ENCODE data around the gene POLR2C.
"Not testable (repeated sequence)": the region's sequence is repeated elsewhere in the genome, so short reads cannot be mapped to it uniquely, and the experiment has no call there.

The POLR2C gene

DNA sequence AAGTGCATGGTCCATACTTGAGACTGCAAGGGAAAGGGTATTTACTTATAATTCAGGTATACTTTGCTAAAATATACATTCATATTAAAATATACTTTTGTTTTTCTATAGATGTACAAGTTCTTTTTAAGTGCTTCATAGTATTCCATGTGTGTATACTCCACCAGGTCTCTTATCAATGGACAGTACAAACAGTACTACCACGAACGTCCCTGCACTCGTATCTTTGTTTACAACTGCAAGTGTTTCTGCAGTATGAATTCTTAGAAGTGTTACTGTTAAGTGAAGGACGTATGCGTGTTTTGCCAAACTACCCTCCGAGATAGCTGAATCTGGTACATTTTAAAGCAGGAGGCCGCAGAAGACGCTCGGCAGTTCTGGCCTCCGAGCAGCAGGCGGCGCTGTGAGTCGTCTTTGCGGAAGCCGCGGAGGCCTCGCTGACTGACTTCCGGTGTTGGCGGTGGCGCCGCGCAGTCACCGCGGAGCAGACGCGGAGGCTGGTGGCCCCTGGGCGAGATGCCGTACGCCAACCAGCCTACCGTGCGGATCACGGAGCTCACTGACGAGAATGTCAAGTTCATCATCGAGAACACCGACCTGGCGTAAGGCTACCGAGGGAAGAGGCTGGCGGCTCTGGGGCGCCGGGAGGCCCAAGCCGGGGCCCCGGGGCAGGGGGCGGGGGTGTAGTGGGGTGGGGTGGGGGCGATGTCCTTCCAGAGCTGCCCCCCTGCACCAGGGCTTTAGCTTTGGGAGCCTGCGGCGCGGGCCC is at the start of gene POLR2C:
TSS of gene POLR2C (plus strand) at position 471 of the 769 bp plus-strand sequence. CDS start at position 517, 46 bp downstream.
- DNase-seq (ENCODE audit: low spot score), result peak; percentile 94

DNA sequence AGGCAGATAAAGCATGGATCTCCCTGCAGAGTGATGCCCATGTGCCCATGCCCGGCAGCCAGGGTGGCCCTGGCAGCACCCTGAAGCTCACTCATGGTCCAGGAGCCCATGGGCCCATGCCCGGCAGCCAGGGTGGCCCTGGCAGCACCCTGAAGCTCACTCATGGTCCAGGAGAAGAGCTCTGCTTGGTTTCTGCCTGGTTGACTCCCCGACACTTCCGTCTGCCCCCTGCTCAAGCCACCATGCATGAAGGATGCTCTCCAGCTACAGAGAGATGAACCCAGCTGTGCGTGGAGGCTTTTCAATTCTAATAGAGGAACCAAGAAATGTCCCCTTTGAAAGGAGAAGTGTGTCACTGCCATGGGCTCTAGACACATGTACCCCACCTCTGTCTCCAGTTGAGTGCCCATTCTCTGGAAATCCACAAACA is 49.2 kb upstream of the POLR2C start:
- DNase-seq (ENCODE audit: low spot score), result no peak

DNA sequence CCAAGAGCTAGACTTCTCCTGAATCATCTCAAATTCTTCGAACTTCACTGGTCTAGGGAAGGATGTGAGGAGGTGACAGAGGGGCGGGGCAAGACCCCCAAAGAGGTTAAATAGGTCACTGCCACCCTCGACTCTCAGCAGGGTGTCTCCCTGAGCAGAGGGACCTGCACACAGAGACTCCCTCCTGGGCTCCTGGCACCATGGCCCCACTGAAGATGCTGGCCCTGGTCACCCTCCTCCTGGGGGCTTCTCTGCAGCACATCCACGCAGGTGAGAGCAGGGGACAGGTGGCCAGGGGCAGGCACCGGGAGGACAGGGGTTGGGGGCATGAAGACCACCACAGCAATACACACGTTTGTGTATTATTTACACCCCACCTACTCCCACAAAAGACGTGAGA is 48.7 kb upstream of the POLR2C start:
- DNase-seq (ENCODE audit: low spot score), result no peak

DNA sequence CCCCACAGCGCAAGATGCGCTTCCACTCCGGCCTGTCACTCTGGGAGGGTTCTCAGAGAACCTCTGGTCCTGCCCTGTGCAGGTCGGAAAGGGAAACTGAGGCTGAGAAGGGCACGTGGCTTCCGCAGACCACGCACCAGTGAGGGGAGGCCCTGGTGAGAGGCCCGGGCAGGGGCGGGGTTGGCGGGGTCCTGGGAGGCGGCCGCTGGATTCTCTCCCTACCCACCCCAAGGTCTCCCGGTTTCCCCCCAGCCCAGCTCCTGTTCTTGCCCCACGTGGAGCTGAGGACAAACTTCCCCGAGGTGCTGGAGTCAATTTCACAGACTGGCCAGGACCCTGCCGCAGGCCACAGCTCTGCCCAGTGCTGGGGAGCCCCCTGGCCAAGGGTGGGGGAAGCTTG is 46.4 kb upstream of the POLR2C start:
- no peak for DNase-seq (ENCODE audit: low spot score)

DNA sequence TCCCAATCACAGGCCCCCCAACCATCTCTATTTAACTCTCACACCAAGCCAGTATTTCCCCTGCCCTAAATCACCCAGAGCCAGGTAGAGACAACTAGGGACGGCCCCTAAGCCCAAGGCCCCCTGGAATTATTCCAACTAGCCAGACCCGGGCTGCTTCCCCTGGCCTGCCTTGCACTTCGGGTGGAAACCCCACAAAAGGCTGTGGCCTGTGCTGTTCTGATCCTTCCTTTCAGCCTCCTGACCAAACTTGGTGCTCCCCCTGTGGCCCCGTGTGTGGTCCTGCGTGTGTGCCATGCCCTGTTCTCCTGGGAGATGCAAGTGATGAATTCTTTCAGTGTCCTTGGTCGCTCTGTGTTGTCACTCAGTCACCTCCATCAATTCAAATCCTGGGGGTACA is 43.0 kb upstream of the POLR2C start:
- no peak for DNase-seq (ENCODE audit: low spot score)

DNA sequence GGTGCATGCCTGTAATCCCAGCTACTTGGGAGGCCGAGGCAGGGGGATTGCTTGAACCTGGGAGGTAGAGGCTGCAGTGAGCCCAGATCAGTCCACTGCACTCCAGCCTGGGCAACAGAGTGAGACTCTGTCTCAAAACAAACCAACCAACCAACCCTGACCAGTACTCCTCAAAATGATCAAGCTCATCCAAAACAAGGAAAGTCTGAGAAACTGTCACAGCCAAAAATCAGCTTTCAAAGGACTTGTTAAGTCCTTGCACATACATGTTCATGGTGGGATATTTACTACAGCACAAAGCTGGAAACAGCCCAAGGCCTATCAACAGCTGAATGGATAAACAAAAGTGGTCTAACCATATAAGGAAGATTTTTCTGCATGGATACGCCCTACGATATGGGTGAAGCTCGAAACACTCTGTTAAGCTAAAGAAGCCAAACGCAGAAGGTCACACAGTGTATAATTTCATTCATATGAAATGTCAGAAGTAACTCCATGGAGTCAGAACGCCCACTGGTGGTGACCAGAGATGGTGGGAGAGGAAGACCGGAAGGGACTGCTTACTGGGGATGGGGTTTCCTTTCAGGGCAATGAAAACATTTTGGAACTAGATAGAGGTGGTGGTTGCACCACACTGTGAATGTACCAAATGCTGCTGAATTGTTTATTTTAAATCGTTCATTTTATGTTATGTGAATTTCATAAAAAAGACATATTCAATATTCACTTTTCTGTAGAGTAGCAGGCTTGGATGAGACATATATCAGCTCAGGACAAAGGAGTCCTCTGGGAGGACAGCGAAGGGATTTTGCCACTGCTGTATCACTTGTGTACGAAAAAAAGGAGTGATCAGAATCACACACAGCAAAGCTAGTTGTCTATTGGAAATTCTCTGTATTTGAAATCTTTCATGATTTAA is 40.2 kb upstream of the POLR2C start:
- DNase-seq (ENCODE audit: low spot score), result no peak

DNA sequence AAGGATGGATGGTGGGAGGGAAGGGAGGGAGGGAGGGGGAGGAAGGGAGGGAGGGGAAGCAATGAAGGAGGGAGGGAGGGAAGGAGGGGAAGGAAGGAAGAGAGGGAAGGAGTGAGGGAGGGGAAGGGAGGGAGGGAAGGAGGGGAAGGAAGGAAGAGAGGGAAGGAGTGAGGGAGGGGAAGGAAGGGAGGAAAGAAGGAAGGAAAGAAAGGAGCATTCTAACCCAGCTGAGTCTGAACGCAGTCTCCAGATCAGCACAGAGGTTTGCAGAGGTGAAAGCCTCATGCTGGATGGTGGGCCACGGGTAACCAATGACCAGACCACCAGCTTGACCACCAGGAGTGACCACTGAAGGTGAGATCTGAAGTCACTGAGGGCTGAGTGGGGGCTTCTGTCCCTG is 39.3 kb upstream of the POLR2C start:
- no peak for DNase-seq (ENCODE audit: low spot score)

DNA sequence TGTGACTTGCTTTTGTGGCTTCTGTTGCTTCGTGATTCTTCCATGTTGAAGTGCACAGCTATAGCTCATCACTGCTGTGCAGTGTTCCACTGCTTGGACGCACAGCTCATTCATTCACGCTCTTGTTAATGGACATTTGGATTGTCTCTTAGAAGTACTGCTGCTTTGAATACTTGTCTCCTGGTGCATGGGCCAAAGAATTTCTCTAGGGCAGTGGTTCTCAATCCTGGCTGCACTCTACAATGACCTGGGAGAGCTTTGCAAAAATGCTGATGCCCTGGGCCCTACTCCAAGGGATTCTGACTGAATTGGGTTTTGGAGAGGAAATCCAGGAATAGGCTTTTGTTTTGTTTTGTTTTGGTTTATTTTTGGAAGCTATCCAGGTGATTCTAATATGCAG is 37.9 kb upstream of the POLR2C start:
- no peak for DNase-seq (ENCODE audit: low spot score)

DNA sequence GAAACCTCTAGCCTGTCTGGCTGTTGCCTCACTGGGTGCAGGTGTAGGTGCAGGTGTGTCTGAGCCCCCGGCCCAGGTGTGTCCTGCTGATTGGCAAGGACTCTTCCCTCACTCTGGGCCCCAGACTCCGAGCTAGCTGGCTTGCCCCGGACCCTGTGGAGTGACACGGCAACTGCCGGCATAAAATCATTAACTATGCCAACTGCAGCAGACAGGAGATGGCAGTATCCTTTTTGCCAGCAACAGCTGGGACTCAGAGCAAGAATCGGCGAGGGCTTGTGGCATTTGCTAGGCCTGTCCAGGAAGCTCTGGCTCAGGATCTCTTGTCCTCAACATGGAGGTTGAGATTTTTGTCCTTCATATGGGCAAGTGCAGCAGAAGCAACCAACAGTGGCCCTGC is 36.1 kb upstream of the POLR2C start:
- no peak for DNase-seq (ENCODE audit: low spot score)

DNA sequence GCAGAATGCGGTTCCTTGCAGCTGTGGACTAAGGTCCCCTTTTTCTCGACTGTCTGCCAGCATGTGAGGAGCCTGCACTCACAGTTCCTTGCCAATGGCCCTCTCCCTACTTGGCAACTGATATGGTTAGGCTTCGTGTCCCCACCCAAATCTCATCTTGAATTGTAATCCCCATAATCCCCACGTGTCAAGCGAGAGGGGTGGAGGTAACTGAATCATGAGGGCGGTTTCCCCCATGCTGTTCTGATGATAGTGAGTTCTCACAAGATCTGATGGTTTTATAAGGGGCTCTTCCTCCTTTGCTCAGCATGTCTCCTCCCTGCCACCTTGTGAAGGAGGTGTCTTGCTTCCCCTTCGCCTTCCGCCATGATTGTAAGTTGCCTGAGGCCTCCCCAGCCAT is 35.2 kb upstream of the POLR2C start:
- no peak for DNase-seq (ENCODE audit: low spot score)

DNA sequence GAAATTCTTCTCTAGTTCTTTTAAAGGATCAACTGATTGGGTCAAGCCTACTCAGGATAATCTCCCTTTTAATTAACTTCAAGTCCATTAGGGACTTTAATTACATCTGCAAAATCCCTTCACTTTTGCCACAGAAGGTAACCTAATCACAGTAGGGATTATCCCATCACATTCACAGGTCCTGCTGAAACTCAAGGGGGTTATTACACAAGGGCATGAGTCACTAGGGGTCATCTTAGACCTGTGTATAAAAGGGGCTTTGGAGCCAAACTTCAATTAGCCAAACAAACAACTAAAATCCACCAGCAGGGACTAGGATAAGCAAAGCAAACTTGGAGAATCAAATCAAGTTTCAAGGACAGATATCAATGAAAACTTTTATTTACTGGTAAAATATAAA is 34.7 kb upstream of the POLR2C start:
- DNase-seq (ENCODE audit: low spot score), result no peak

DNA sequence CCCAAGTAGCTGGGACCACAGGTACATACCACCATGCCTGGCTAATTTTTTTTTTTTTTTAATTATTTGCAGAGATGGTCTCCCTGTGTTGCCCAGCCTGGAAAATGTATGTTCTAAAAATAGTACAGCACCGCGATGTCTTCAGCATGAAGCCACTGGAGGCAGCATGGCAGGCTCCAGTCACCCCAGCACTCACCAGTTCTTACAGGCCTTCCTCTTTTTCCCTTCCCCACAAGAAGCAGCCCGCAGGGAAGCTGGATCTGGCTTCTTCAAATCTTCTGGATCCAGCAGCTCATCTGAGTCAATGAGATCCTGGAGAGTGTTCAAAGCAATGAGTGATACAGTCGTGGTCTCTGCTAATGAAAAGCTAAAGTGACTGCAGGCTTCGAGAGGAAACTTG is 31.5 kb upstream of the POLR2C start:
- DNase-seq (ENCODE audit: low spot score), result no peak

DNA sequence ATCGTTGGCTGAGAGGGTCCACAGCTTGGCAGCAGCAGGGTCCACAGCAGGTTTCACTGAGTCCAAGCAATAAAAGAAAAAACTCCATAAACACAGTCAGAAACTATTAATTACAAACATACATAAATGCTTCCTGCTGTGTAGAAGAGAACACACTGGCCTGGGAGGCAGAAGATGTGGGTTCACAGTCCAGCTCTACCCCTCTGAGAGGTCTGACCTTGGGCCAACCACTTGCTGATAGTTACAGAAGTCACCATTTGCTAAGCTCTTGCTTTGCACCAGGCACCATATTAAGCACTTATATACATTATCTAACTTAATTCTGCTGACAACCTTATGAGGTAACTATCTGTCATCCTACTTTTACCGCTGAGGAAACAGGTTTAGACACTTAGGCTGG is 30.0 kb upstream of the POLR2C start:
- no peak for DNase-seq (ENCODE audit: low spot score)

DNA sequence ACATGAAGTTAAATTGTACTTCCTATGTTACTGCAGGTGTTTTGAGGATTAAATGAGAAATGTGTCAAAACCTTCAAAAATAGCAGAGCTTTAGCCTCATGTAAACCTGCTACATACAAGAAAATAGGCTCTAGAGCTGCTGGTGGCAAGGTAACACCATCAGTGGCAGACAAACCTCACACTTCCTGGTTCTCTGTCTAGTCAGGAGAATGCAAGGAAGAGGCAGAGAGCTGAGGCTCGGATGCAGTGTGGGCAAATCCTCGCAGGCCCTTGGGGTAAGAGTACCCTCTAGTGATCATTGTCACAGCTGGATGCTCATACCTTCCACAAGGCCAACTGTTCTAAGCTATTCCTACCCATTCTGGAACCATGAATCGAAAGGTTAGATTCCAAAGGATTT is 29.5 kb upstream of the POLR2C start:
- DNase-seq (ENCODE audit: low spot score), result no peak

DNA sequence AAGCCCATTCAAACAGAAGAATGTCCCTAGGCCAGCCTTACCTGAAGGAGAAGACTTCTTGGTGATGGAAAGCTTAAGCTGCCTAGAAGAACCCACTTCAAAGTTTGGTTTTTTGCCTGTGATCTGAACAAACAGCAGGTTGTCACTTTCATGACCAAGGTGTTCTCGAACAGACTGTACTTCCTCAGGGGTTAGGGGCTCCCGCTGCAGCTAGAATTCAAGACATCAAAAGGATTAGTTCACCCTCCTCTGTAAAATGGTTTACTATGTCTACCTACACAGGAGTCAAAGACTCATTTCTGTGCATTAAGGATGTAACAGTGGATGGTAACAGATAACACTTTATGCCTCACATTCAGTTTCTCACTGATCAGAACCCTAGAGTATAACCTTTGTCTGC is 28.5 kb upstream of the POLR2C start:
- DNase-seq (ENCODE audit: low spot score), result no peak

DNA sequence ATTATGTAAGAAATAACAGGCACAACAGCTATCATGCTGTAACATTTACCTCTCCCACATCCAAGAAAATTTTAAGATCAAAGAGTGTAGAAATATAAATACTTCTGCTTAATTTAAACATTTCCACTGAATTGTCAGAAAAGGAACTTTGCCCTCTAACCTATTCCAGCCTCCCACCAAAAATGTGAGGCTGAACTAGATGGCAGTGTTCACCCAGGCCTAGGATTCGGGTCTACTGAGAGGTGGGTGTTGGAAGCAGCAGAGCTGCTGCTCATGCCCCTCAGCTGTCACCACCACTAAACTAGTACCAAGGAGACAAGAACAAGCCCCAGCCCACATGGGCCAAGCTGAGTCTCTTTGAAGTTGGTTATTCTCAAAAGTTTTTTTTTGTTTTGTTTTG is 26.6 kb upstream of the POLR2C start:
- DNase-seq (ENCODE audit: low spot score), result no peak

DNA sequence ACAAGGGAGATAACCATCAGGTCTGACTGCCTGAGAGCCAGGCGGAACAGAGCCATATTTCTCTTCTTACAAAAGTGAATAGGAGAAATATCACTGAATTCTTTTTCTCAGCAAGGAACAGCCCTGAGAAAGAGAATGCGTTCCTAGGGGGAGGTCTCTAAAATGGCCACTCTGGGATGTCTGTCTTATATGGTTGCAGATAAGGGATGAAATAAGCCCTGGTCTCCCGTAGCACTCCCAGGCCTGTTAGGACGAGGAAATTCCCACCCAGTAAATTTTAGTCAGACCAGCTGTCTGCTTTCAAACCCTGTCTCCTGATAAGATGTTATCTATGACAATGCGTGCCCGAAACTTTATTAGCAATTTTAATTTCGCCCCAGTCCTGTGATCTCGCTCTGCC is 22.5 kb upstream of the POLR2C start:
- not testable (repeated sequence) for DNase-seq (ENCODE audit: low spot score)

DNA sequence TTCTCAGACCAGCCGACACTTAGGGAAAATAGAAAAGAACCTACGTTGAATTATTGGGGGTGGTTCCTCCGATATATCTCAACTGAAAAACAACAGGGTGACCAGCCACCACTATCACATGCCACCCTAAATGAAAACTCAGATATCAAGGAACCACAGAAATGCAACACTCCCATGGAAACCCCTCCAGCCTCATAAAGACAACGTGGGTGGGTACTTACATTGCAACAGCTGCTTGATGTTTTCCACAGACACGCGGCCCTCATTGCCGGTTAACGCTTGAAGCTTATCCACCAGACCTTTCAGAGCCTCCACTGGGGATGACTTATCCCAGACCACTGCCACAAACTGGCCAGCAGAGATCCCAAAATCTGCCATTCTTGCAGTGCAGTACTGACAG is 21.9 kb upstream of the POLR2C start:
- not testable (repeated sequence) for DNase-seq (ENCODE audit: low spot score)

DNA sequence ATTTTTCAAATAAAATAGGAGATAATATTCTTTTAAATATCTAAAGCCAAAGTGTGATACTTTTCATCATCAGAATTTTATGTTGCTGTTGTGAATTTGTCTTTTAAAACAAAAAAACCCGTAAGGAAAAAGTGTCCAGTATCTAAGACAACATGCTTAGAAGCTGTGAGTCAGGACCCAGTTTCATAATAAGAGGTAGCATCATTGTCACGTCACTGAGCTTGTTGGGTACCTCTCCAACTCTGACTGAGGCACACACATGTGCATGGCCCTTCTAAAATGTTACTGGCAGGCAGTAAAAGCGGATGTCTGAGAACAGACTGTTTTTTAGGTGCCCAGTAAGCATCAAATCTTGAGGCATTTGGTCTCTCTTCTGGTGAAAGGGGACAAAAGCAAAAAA is 17.8 kb upstream of the POLR2C start:
- DNase-seq (ENCODE audit: low spot score), result no peak

DNA sequence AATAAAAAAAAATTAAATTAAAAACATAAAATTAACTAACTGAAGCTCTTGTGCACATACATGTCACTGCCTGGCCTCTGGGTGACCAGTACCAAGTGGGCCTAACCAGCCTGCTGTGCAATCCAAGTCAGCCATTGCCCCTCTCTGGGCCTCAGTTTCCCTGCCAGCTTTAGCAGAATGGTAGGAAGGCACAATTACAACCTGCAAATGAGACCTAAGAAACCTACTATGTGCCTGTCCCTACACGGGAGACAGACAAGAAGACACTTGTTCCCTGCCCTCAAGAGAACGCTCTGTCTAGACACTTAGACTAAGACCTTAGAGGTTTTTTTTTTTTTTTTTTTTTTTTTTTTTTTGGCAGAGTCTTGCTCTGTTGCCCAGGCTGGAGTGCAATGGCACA is 17.0 kb upstream of the POLR2C start:
- DNase-seq (ENCODE audit: low spot score), result no peak

DNA sequence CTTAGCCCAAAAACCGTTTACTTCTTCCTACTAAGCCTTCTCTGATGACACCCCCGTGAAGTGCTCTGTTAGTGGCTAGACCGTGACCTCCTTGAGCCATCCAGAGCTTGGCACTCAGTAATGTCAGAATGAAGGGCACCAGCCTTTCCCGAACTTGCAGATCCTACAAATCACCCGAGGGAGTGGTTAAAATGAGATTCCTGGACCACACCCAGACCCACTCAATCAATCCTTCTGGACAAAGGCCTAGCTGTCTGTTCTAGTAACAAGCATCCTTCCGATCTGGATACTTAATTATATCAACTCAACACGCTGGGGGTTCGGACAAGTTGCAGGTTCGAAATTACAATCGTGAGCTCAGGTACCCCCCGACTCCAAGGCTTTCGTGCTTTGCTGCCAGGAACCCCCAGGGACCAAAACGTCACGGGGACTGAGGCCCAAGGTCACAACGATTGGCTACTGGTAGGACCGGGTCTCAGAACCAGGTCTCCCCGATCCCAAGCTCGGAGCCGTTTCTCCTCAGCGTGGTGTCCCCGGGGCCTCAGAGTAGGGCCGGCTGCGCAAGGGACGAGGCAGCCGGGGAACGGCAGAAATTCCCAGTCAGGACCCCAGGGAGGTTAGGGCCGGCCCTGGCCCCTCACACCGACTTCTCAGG is 15.8 kb upstream of the POLR2C start:
- DNase-seq (ENCODE audit: low spot score), result no peak

DNA sequence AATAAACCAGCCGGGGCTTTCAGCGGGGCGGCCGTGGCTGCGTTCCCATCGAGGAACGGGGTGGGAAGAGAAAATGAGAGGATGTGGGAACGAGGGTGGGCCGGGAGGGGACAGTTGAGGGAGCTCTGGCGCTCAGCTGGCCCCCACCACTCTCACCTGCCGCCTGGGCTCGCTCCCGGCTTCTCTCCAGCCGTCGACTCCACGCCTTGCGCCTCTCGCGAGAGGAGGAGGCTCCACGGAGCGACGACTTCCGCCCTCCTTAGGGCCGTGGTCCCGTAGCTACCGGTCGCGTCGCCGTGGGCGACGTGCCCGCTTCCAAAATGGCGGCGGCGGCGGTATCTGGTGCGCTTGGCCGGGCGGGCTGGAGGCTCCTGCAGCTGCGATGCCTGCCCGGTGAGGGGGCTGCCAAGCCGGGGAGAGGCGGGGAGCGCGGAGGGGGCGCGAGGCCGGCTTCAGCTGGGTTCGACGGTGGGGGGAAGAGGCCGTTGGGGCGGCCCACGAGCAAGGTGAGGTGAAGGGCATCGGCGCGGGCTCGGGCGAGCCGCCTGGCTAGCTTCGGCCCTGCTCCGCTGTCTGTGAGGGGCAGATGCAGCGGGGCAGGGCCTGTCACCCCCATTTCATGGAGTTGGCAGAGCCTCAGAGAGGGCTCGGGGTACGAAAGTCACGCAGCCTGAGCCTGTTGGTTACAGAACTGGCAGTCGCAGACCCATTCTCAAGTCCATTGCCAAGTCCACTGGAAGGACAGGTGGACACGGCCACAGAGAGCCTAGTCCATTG is 15.1 kb upstream of the POLR2C start, which contains the start of the genes CIAPIN1 and COQ9:
TSS of gene CIAPIN1 (minus strand) at position 200 of the 777 bp plus-strand sequence. CDS start 6,457 bp downstream, outside the sequence.
TSS of gene COQ9 (plus strand) at position 294 of the 777 bp plus-strand sequence. CDS start at position 321, 27 bp downstream.
- DNase-seq (ENCODE audit: low spot score), result peak; percentile 93
